Ascending aorta (tissue), 2 donors: Measurements from ENCODE around the gene HECW1. TPM values are rescaled to one million over a fixed set of nuclear protein-coding genes. Genes with fewer than 3 reads are reported as not detected.
"Not testable (repeated sequence)": the region's sequence is repeated elsewhere in the genome, so short reads cannot be mapped to it uniquely, and the experiment has no call there.

Experiments
- DNase-seq, 2 donors: peaks; one replicate each; pipeline ENCODE4 v3.0.0-alpha.2; 2019; ENCODE audit warnings: low spot score in 2 of 2
- H3K27ac ChIP-seq, 2 donors: fragments of 200-600 bp; sonication (generic); one replicate each; pipeline ENCODE4 v1.5.1; 2016 to 2017; ENCODE audit warnings: mild to moderate bottlenecking in 1 of 2
- H3K27me3 ChIP-seq: fragments of 200-600 bp; sonication (generic); one replicate; pipeline ENCODE4 v1.5.1; 2017
- H3K36me3 ChIP-seq, 2 donors: fragments of 200-600 bp; sonication (generic); one replicate each; pipeline ENCODE4 v1.5.1; 2016
- H3K4me1 ChIP-seq, 2 donors: fragments of 200-600 bp; sonication (generic); one replicate each; pipeline ENCODE4 v1.5.1; 2016 to 2017; ENCODE audit warnings: mild to moderate bottlenecking in 1 of 2
- H3K4me3 ChIP-seq, 2 donors: fragments of 200-600 bp; sonication (generic); one replicate each; pipeline ENCODE4 v1.5.1; 2016 to 2017; ENCODE audit warnings: mild to moderate bottlenecking in 1 of 2
- H3K9me3 ChIP-seq, 2 donors: fragments of 200-600 bp; sonication (generic); one replicate each; pipeline ENCODE4 v1.5.1; 2016
- intact Hi-C: fragments of 100-400 bp; cut with DNase I; formaldehyde crosslinking; loops from one replicate; pipeline ENCODE4 v1.15.1; 2023
- total RNA-seq: library from RNA; depleted of rRNA; stranded (reverse); fragments of >200 nt; gene quantifications from one replicate; pipeline ENCODE4 v1.1.0, GENCODE V29; 2016
- TF ChIP-seq, protein P1 (sequence below), 3 experiments: fragments of 200-600 bp in 2 of 3; fragments of 450-650 bp in 1 of 3; sonication (generic) in 2 of 3; IDR thresholded peaks; one replicate each; pipeline ENCODE4 v1.5.1; 2016 to 2019; ENCODE audit warnings: antibody characterized with exemption in 3 of 3, mild to moderate bottlenecking in 1 of 3, moderate library complexity in 1 of 3

HECW1 gene
- total RNA-seq, 1 donor from 2014 or later: not detected

DNA sequence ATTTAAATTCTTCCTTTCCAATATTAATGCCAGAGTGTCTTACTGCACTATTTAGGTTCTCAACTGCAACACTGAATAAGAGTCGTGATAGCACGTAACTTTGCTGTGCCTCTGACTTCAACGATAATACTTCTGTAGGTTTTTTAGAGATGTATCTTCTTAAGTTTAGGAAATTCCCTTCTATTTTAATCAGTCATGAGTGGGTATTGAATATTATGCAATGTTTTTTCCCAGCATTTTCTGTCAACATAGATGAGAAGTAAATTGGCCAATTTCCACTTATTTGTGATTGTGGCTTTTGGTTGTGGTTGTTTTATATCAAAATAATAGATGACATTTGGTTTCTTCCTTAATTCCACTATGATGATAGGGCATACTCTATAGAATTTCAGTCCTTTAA is 463.8 kb downstream of the HECW1 start:
- no peak overlapping the region for H3K4me3 ChIP-seq
- H3K27me3 ChIP-seq: no peaks in the 10 kb centered on the region
- H3K4me1 ChIP-seq: no peaks in the 10 kb centered on the region
- H3K27ac ChIP-seq: no peak overlapping the region
- TF ChIP-seq, protein P1, sequence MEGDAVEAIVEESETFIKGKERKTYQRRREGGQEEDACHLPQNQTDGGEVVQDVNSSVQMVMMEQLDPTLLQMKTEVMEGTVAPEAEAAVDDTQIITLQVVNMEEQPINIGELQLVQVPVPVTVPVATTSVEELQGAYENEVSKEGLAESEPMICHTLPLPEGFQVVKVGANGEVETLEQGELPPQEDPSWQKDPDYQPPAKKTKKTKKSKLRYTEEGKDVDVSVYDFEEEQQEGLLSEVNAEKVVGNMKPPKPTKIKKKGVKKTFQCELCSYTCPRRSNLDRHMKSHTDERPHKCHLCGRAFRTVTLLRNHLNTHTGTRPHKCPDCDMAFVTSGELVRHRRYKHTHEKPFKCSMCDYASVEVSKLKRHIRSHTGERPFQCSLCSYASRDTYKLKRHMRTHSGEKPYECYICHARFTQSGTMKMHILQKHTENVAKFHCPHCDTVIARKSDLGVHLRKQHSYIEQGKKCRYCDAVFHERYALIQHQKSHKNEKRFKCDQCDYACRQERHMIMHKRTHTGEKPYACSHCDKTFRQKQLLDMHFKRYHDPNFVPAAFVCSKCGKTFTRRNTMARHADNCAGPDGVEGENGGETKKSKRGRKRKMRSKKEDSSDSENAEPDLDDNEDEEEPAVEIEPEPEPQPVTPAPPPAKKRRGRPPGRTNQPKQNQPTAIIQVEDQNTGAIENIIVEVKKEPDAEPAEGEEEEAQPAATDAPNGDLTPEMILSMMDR (IDR thresholded peaks at IDR 0.05): no peak
- DNase-seq: no peak
- no peaks in the 10 kb centered on the region for H3K36me3 ChIP-seq
- H3K9me3 ChIP-seq: no peaks in the 10 kb centered on the region
- intact Hi-C loops: no loop called here

DNA sequence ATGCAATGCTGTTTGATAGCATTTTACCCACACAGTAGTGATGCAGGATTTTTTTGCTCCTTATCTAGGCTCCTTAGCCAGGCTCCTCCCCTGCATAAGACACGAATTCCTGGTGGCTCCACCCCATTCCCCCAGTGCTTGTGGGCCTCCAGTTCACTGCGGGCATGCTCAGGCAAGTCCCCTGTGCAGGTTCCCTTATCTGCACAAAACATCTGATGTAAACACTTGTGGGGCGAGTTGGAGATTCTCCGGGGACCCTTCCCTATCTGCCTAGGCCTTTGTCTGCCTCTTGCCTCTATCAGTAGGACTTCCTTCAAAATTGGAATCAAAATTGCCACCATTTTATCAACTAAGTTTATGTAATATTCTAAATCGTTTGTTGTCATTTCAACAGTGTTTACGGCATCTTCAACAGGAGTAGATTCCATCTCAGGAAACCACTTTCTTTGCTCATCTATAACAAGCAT is 465.1 kb downstream of the HECW1 start:
- TF ChIP-seq, protein P1 (IDR thresholded peaks at IDR 0.05): no peak
- intact Hi-C loops: no loop called here

DNA sequence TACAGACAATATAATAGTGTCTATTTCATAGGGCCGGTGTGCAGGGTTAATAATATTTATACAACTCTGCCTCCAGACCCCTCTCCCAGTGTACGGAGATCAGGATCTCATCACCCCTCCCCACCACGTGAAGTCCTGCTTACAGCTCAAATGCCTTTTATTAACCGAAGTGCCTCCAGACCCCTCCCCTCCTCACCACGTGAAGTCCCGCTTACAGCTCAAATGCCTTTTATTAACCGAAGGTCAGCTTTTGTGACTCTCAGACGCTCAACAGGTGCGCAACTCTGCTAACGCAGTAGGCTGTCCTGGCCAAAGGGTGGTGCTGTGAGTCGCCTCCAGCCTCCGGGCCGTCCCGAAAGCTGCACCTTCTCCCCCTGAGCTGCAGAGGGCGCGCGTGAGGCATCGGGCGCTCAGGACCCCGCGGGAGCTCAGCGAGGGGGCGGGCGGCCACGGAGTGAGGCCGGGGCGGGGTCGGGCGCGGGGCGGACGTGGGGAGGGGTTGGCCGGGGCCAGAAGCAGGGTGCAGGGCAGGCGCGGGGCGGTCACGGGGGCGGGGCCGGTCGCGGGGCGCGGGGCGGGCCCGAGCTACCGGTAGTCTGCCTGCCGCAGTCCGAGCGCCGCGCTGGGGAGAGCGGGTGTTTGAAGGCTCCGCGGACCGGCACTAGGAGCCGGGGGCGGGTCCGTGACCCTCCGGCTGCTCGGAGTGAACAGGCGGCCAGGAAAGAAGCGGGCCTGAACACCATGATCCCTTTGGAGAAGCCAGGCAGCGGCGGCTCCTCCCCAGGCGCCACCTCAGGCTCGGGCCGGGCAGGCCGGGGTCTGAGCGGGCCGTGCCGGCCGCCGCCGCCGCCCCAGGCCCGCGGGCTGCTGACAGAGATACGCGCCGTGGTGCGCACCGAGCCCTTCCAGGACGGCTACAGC is 470.3 kb downstream of the HECW1 start, which contains the start of gene STK17A:
STK17A (plus strand) TSS at position 606 of the 921 bp plus-strand sequence; CDS start at position 742, 136 bp downstream.
- no peaks in the 10 kb centered on the region for H3K9me3 ChIP-seq
- no peaks in the 10 kb centered on the region for H3K27me3 ChIP-seq
- intact Hi-C loops: loop anchor here (1.0 to 10.0 kb wide), 7 partner anchors 66 to 648 kb away; partner anchors contain the start of genes MRPL32, PSMA2 and UBE2D4
- H3K27ac ChIP-seq: peak within 1 kb of the TSS; percentile 92 to 98
- H3K4me1 ChIP-seq: peaks cover 0 to 10% of the 10 kb centered on the region in 2 donors
- TF ChIP-seq, protein P1 (IDR thresholded peaks at IDR 0.05): peak; percentile 100
- DNase-seq: peak; percentile 74 to 96
- no peaks in the 10 kb centered on the region for H3K36me3 ChIP-seq
- peak within 1 kb of the TSS; percentile 83 to 89 for H3K4me3 ChIP-seq

More for the DNA sequence above, 465.1 kb downstream of the HECW1 start:
- H3K4me3 ChIP-seq: no peak overlapping the region
- no peaks in the 10 kb centered on the region for H3K27me3 ChIP-seq
- no peak for DNase-seq
- no peaks in the 10 kb centered on the region for H3K36me3 ChIP-seq
- H3K9me3 ChIP-seq: no peaks in the 10 kb centered on the region
- H3K4me1 ChIP-seq: no peaks in the 10 kb centered on the region
- H3K27ac ChIP-seq: no peak overlapping the region

DNA sequence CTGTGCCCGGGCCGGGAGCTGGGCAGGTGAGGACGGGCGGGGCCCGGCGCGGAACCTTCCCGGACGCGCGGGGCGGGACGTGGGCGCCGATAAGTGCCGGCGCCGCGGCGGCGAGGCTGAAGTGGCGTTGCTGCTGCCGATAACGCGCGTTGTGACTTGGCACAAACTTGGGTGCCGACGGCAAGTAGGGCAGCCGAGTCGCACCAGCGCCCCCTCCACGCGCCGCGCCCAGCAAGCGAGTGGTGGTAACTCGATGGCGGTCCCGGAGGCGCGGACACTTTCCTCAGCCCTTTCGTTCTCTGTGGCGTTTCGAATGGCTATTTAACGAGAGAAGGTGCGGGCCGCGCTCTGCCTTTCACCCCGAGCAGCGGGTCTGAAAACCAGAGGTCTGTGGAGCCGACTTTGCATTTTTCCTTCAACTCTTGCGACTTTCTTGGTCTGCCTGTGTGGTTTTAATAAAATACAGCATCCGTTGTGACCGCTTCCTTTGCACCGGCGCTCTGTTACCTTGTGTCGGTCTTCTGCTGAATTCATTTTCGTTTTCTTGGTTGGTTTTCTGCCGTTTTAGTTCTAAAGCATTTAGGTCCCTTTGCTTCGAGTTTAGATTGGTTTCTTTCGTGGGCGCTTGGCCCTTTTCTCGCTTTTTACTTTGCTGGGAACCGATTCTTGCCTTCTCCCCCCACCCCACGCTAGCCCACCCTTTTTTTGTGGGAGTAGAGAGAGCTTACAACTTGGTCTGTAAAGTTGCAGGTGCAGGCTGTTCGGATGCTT is 471.2 kb downstream of the HECW1 start:
- intact Hi-C loops: loop anchor here (1.0 to 10.0 kb wide), 4 partner anchors 65 to 649 kb away; partner anchors contain the start of genes MRPL32 and PSMA2

DNA sequence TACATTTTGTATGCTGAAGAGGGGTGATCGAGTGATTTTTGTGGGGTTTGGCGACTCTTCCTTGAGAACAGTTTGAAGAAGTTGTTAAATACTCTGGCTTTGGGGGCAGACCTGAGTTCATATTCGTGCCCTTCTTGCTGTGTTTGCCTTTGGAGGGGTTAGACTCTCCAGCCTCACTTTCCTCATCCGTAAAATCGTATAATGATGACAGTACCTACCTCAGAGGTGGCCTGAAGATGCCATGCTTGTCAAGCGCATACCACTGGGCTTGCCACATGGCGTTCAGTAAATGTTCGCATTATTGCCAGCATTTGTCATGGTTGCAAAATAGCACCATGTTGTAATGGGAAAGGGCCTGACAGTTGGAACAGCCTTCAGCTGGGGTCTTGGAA is 471.7 kb downstream of the HECW1 start:
- Histone ChIP-seq H3K4me3 (peak overlapping the region; percentile 83 to 89), H3K36me3 (no peaks in the 10 kb centered on the region), H3K27me3 (no peaks in the 10 kb centered on the region), H3K4me1 (peaks cover 0 to 15% of the 10 kb centered on the region in 2 donors), H3K9me3 (no peaks in the 10 kb centered on the region), H3K27ac (peak overlapping the region; percentile 92 to 98)
- intact Hi-C loops: loop anchor here (10.0 kb wide), 1 partner anchor 649 kb away; the partner anchor contains the start of genes MRPL32 and PSMA2
- peak in 1 of 2 donors; percentile 87 for DNase-seq
- TF ChIP-seq, protein P1 (IDR thresholded peaks at IDR 0.05): no peak

More for the DNA sequence above, 471.2 kb downstream of the HECW1 start:
- TF ChIP-seq, protein P1 (IDR thresholded peaks at IDR 0.05): peak in 1 of 3 experiments; percentile 20
- peaks cover 0 to 10% of the 10 kb centered on the region in 2 donors for H3K4me1 ChIP-seq
- no peaks in the 10 kb centered on the region for H3K27me3 ChIP-seq
- peak in 1 of 2 donors; percentile 84 for DNase-seq
- H3K27ac ChIP-seq: peak overlapping the region; percentile 92 to 98
- H3K4me3 ChIP-seq: peak overlapping the region; percentile 83 to 89
- H3K36me3 ChIP-seq: no peaks in the 10 kb centered on the region
- H3K9me3 ChIP-seq: no peaks in the 10 kb centered on the region

DNA sequence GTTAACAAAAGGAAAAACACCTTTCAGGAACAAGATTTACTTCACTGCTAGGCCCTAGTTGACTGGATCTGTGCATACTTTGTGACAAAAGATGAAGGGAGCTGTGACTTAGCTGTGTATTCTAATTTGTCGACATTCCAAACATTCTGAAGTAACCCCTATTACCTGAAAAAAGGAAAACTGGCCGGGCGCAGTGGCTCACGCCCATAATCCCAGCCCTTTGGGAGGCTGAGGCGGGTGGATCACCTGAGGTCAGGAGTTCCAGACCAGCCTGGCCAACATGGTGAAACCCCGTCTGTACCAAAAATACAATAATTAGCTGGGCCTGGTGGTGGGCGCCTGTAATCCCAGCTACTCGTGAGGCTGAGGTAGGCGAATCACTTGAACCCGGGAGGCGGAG is 472.3 kb downstream of the HECW1 start:
- DNase-seq, H3K36me3 ChIP-seq, H3K9me3 ChIP-seq, H3K27me3 ChIP-seq: not testable (repeated sequence)
- Histone ChIP-seq H3K4me3 (peak overlapping the region; percentile 83 to 89), H3K27ac (peak overlapping the region; percentile 92 to 98), H3K4me1 (peaks cover 0 to 19% of the 10 kb centered on the region in 2 donors)
- intact Hi-C loops: loop anchor here (10.0 kb wide), 1 partner anchor 650 kb away; the partner anchor contains the start of genes MRPL32 and PSMA2
